22Rv1 (cell line): ENCODE results near the gene SPOCK1.

Experiments used
- ZFX ChIP-seq: fragments of 450-650 bp; IDR thresholded peaks from 2 replicates; pipeline ENCODE4 v1.6.1; 2017; ENCODE audit warnings: antibody characterized with exemption, borderline replicate concordance
- TF ChIP-seq, protein P1 (sequence below): fragments of 450-650 bp; IDR thresholded peaks from 2 replicates; pipeline ENCODE4 v1.5.1; 2017; ENCODE audit warnings: mild to moderate bottlenecking

DNA sequence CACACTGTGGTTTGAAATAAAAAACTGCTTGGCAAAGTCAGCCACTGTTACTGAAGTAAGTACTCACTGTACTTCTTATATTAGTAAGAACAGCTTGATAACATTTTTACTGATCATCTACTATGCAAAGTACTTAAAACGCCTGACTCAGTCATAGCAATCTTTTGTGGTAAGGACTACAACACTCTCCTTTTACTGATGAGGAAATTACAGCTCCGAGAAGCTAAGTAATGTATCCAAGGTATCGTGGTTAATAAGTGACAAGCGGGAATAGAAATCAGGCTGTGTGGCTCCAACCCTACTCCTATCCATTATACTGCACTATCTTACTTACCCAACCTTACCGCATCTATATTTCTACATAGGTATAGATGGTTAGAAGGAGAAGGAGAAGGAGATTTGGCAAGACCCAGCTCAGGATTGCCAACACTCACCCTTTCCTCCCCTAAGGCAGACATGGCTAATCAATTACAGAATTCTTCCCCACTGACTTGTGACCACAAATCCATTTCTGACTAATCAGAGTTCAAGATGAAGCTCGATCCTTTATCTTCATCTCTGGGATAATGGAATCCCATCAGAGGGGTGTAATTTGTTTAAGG lies 281.4 kb downstream of the SPOCK1 start:
- TF ChIP-seq, protein P1, sequence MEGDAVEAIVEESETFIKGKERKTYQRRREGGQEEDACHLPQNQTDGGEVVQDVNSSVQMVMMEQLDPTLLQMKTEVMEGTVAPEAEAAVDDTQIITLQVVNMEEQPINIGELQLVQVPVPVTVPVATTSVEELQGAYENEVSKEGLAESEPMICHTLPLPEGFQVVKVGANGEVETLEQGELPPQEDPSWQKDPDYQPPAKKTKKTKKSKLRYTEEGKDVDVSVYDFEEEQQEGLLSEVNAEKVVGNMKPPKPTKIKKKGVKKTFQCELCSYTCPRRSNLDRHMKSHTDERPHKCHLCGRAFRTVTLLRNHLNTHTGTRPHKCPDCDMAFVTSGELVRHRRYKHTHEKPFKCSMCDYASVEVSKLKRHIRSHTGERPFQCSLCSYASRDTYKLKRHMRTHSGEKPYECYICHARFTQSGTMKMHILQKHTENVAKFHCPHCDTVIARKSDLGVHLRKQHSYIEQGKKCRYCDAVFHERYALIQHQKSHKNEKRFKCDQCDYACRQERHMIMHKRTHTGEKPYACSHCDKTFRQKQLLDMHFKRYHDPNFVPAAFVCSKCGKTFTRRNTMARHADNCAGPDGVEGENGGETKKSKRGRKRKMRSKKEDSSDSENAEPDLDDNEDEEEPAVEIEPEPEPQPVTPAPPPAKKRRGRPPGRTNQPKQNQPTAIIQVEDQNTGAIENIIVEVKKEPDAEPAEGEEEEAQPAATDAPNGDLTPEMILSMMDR = no peak
- TF ChIP-seq ZFX = no peak
